Adrenal gland (tissue), 5 donors: Measurements from ENCODE around the gene GNAO1.

Experiments used
- POLR2A ChIP-seq, 2 donors: fragments of 450-650 bp; IDR thresholded peaks; one replicate each; pipeline ENCODE4 v1.6.1; 2017; ENCODE audit warnings: antibody characterized with exemption in 2 of 2, mild to moderate bottlenecking in 2 of 2, moderate library complexity in 1 of 2
- TF ChIP-seq, protein P1 (sequence below), 6 experiments: fragments of 450-650 bp in 4 of 6; fragments of 200-600 bp in 2 of 6; sonication (generic) in 1 of 6; IDR thresholded peaks; 1 replicate in 5 of 6; 2 replicates in 1 of 6; pipeline versions ENCODE4 v1.5.1 to v1.8.0; 2016 to 2021; ENCODE audit warnings: antibody characterized with exemption in 6 of 6, mild to moderate bottlenecking in 2 of 6, moderate library complexity in 1 of 6
- donor health status: DM: no; HTN: no; CAD: no.

DNA sequence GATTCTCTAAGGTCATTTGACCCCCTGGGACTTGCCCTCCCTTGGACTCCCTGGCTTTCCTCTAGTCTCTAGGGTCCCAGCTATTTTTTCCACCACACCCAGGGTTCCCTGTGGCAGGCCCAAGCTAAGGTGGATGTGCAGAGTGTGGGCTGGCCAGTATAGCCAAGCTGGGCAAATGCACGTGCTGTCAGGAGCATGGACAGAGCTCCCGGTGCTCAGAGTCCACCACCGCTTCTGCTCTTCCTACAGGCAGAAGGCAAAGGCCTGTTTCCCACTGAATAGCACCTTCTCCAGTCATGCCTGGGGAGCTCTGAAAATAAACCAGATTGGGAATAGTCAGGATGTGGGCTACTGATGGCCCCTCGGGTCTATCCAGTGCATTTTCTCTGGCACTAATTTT lies 53.3 kb downstream of the GNAO1 start:
- no peak for TF ChIP-seq POLR2A (IDR thresholded peaks at IDR 0.05)
- TF ChIP-seq, protein P1, sequence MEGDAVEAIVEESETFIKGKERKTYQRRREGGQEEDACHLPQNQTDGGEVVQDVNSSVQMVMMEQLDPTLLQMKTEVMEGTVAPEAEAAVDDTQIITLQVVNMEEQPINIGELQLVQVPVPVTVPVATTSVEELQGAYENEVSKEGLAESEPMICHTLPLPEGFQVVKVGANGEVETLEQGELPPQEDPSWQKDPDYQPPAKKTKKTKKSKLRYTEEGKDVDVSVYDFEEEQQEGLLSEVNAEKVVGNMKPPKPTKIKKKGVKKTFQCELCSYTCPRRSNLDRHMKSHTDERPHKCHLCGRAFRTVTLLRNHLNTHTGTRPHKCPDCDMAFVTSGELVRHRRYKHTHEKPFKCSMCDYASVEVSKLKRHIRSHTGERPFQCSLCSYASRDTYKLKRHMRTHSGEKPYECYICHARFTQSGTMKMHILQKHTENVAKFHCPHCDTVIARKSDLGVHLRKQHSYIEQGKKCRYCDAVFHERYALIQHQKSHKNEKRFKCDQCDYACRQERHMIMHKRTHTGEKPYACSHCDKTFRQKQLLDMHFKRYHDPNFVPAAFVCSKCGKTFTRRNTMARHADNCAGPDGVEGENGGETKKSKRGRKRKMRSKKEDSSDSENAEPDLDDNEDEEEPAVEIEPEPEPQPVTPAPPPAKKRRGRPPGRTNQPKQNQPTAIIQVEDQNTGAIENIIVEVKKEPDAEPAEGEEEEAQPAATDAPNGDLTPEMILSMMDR (IDR thresholded peaks at IDR 0.05): no peak
